Naive thymus-derived CD4-positive, alpha-beta T cell (primary cell): ENCODE measurements around the gene TP53TG5. TPM values are rescaled to one million over a fixed set of nuclear protein-coding genes. Genes with fewer than 3 reads are reported as not detected.

ENCODE experiments used
- ATAC-seq: fragments of 150-1000 bp; cut with Tn5 transposase; 2 replicates; pipeline ENCODE4 v1.10.0; 2021; ENCODE audit warnings: mild to moderate bottlenecking, moderate library complexity
- CTCF ChIA-PET: fragments of 350-600 bp; sonication (Branson Sonifier 250); formaldehyde crosslinking; loops from one replicate; lab custom pipeline; 2021; ENCODE audit warnings: antibody characterized with exemption; lab: Charles Lee
- POLR2A ChIA-PET: fragments of 350-600 bp; sonication (Branson Sonifier 250); formaldehyde crosslinking; loops from one replicate; lab custom pipeline; 2021; ENCODE audit warnings: antibody characterized with exemption, inconsistent platforms; lab: Charles Lee
- DNase-seq, 9 donors: peaks; one replicate each; pipeline versions ENCODE4 v3.0.0 to v3.0.0-alpha.2; 2020 to 2022; ENCODE audit warnings: mixed read lengths in 1 of 9
- H3K27ac ChIP-seq: one replicate; pipeline ENCODE4 v1.7.0; 2013; ENCODE audit warnings: mild to moderate bottlenecking, low read depth, low read length, moderate library complexity
- H3K27me3 ChIP-seq, 2 donors: one replicate each; pipeline ENCODE4 v1.7.0; 2013; ENCODE audit warnings: low read length in 2 of 2, mild to moderate bottlenecking in 2 of 2, moderate library complexity in 2 of 2; ENCODE audit not compliant: control insufficient read depth in 2 of 2, insufficient read depth in 2 of 2
- H3K36me3 ChIP-seq, 3 experiments: 1 replicate in 2 of 3; 2 replicates in 1 of 3; pipeline ENCODE4 v1.7.0; 2013; ENCODE audit warnings: low read length in 3 of 3, mild to moderate bottlenecking in 3 of 3, moderate library complexity in 1 of 3; ENCODE audit not compliant: insufficient read depth in 3 of 3, control insufficient read depth in 2 of 3
- H3K4me1 ChIP-seq, 2 donors: one replicate each; pipeline ENCODE4 v1.7.0; 2013; ENCODE audit warnings: low read length in 2 of 2, mild to moderate bottlenecking in 2 of 2, moderate library complexity in 1 of 2; ENCODE audit not compliant: control insufficient read depth in 2 of 2, insufficient read depth in 2 of 2
- H3K4me3 ChIP-seq: 2 replicates; pipeline ENCODE4 v1.7.0; 2013; ENCODE audit warnings: mild to moderate bottlenecking, low read length
- H3K9me3 ChIP-seq, 3 experiments: 1 replicate in 2 of 3; 2 replicates in 1 of 3; pipeline ENCODE4 v1.7.0; 2013; ENCODE audit warnings: low read length in 3 of 3; ENCODE audit not compliant: control insufficient read depth in 2 of 3
- H3K27ac Mint-ChIP-seq, 9 donors: one replicate each; pipeline ENCODE4 v1.8.0; 2020 to 2022; ENCODE audit warnings: mixed read lengths in 9 of 9, mild to moderate bottlenecking in 8 of 9, moderate library complexity in 5 of 9, inconsistent platforms in 2 of 9
- H3K27me3 Mint-ChIP-seq, 5 donors: one replicate each; pipeline ENCODE4 v1.8.0; 2021 to 2022; ENCODE audit warnings: mixed read lengths in 5 of 5, mild to moderate bottlenecking in 1 of 5
- H3K36me3 Mint-ChIP-seq, 5 donors: one replicate each; pipeline ENCODE4 v1.8.0; 2020 to 2022; ENCODE audit warnings: mixed read lengths in 5 of 5, mild to moderate bottlenecking in 3 of 5, inconsistent platforms in 1 of 5
- H3K4me1 Mint-ChIP-seq, 7 donors: one replicate each; pipeline ENCODE4 v1.8.0; 2020 to 2022; ENCODE audit warnings: mixed read lengths in 7 of 7, mild to moderate bottlenecking in 3 of 7, inconsistent platforms in 1 of 7
- H3K4me3 Mint-ChIP-seq, 10 donors: one replicate each; pipeline ENCODE4 v1.8.0; 2020 to 2022; ENCODE audit warnings: mild to moderate bottlenecking in 10 of 10, mixed read lengths in 10 of 10, moderate library complexity in 6 of 10, inconsistent platforms in 2 of 10
- H3K9me3 Mint-ChIP-seq, 11 donors: one replicate each; pipeline ENCODE4 v1.8.0; 2020 to 2022; ENCODE audit warnings: mixed read lengths in 11 of 11, mild to moderate bottlenecking in 4 of 11, inconsistent platforms in 1 of 11, moderate library complexity in 1 of 11
- intact Hi-C, 2 donors: fragments of 100-400 bp; cut with micrococcal nuclease; formaldehyde crosslinking; loops; one replicate each; pipeline ENCODE4 v1.15.1; 2023
- polyA plus RNA-seq, 2 donors: library from polyadenylated mRNA; unstranded; fragments of 300-500 nt; fragmentation: Illumina TruSeq; gene quantifications; one replicate each; pipeline ENCODE4 v1.2.3, GENCODE V29; 2021
- total RNA-seq, 6 experiments: library from RNA in 5 of 6; stranded (reverse) in 5 of 6; gene quantifications; 1 replicate in 5 of 6; 2 replicates in 1 of 6; pipeline ENCODE4 v1.2.3 and lab custom pipeline; 2021 to 2026

TP53TG5 gene
- total and polyA plus RNA-seq, 7 experiments from 2014 or later = 0.14 to 0.48 (median 0.24) TPM; not detected in 2

DNA sequence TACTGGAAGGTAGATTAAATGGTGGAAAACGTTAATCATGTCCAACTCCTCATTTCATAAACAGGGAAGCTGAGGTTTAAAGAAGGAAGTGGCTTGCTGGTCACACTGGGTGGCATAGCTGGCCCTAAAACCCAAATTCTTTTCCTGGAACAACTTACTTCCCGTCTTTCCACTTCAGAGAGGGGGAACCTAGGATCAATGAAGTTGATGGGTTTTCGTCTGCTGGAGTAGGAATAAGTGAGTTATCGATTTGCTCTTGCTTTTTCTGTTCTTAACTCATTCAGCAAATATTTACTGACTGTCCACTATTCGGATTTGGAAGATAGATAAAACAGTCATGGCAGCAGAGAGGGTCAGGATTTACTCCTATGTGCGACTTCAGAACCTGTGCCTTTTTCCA, 16.3 kb downstream of the TP53TG5 start:
- peaks cover 15 to 54% (median 35%) of the 10 kb centered on the region in 7 donors for H3K4me1 Mint-ChIP-seq
- ATAC-seq = no peak
- H3K36me3 Mint-ChIP-seq = peaks cover 0 to 19% (median 2%) of the 10 kb centered on the region in 5 donors
- Histone ChIP-seq H3K9me3 (no peaks in the 10 kb centered on the region), H3K36me3 (peaks cover 0 to 26% (median 9%) of the 10 kb centered on the region in 3 experiments), H3K4me3 (no peak overlapping the region), H3K4me1 (peaks cover 16 to 18% of the 10 kb centered on the region in 2 donors), H3K27ac (no peak overlapping the region), H3K27me3 (no peaks in the 10 kb centered on the region)
- H3K4me3 Mint-ChIP-seq = no peak overlapping the region
- ChIA-PET CTCF (interaction anchor here (0.7 to 9.2 kb wide), 12 partner anchors 10 to 409 kb away, joined by 3 to 146 read pairs (median 6); partner anchors contain the start of gene PIGT), POLR2A (interaction anchor here (0.6 to 6.1 kb wide), 5 partner anchors 11 to 75 kb away, joined by 5 to 96 read pairs (median 55); partner anchors contain the start of gene PIGT)
- intact Hi-C loops = loop anchor here (1.0 to 10.0 kb wide), 10 partner anchors 42 to 1904 kb away; partner anchors contain the start of genes DNTTIP1 (in 2 of the 2), STK4 (in 2 of the 2), TOMM34 (in 2 of the 2) and WFDC3 (in 2 of the 2)
- peaks cover 0 to 4% (median 0%) of the 10 kb centered on the region in 11 donors for H3K9me3 Mint-ChIP-seq
- no peak for DNase-seq
- peak overlapping the region in 2 of 9 donors; percentile 13 to 14 for H3K27ac Mint-ChIP-seq
- H3K27me3 Mint-ChIP-seq = peaks cover 0 to 2% (median 0%) of the 10 kb centered on the region in 5 donors

GRCh38 chr20:45359406-45360148, 18.5 kb downstream of the TP53TG5 start:
- no peaks in the 10 kb centered on the region for H3K27me3 ChIP-seq
- ATAC-seq = no peak
- intact Hi-C loops = loop anchor here (5.0 to 10.0 kb wide), 4 partner anchors 395 to 1902 kb away; partner anchors contain the start of genes STK4 (in 2 of the 2), TOMM34 (in 2 of the 2), DNTTIP1 (in 1 of the 2) and SRSF6 (in 1 of the 2)
- ChIA-PET POLR2A (interaction anchor here (1.4 to 1.5 kb wide), 2 partner anchors 78 to 93 kb away, joined by 4 to 11 read pairs; no protein-coding TSS in a partner anchor), CTCF (interaction anchor here (0.6 to 9.2 kb wide), 7 partner anchors 14 to 411 kb away, joined by 3 to 146 read pairs (median 4); no protein-coding TSS in a partner anchor)
- H3K9me3 Mint-ChIP-seq = peaks cover 0 to 4% (median 0%) of the 10 kb centered on the region in 11 donors
- H3K9me3 ChIP-seq = no peaks in the 10 kb centered on the region
- peaks cover 5 to 57% (median 17%) of the 10 kb centered on the region in 7 donors for H3K4me1 Mint-ChIP-seq
- H3K36me3 ChIP-seq = peaks cover 0 to 7% (median 0%) of the 10 kb centered on the region in 3 experiments
- H3K4me3 ChIP-seq = no peak overlapping the region
- H3K4me1 ChIP-seq = peaks cover 6 to 7% of the 10 kb centered on the region in 2 donors
- no peak overlapping the region for H3K27ac ChIP-seq
- no peak for DNase-seq
- no peak overlapping the region for H3K27ac Mint-ChIP-seq
- H3K27me3 Mint-ChIP-seq = peaks cover 0 to 2% (median 0%) of the 10 kb centered on the region in 5 donors
- peaks cover 0 to 6% (median 0%) of the 10 kb centered on the region in 5 donors for H3K36me3 Mint-ChIP-seq
- H3K4me3 Mint-ChIP-seq = no peak overlapping the region

DNA sequence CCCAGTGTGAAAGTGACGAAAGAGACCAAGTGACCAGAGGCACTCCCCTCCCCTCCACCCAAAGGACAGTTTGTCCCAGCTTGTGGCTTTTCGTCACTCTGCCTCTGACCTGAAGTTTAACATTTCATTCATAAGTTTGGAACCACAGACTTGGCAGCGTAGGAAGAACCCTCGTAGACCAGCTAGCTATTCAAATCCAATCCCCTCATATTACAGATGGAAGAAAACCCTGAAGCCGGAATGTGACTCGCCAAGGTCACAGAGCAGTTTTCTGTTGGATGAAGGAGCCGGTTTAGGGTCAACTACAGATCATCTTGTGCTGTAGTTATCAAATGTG, 19.1 kb downstream of the TP53TG5 start:
- Mint-ChIP-seq H3K4me3 (no peak overlapping the region), H3K9me3 (peaks cover 0 to 4% (median 0%) of the 10 kb centered on the region in 11 donors), H3K27me3 (peaks cover 0 to 2% (median 0%) of the 10 kb centered on the region in 5 donors), H3K4me1 (peaks cover 3 to 61% (median 13%) of the 10 kb centered on the region in 7 donors), H3K36me3 (peaks cover 0 to 4% (median 0%) of the 10 kb centered on the region in 5 donors), H3K27ac (peak overlapping the region in 2 of 9 donors; percentile 23 to 39)
- ATAC-seq (no peak), DNase-seq (no peak)
- intact Hi-C loops = no loop called here
- CTCF ChIA-PET = interaction anchor here (0.6 to 9.2 kb wide), 7 partner anchors 15 to 494 kb away, joined by 3 to 146 read pairs (median 3); no protein-coding TSS in a partner anchor
- H3K4me3 ChIP-seq = no peak overlapping the region
- no peaks in the 10 kb centered on the region for H3K9me3 ChIP-seq
- H3K27ac ChIP-seq = no peak overlapping the region
- POLR2A ChIA-PET = interaction anchor here (1.5 kb wide), 1 partner anchor 78 kb away, joined by 11 read pairs; no protein-coding TSS in a partner anchor
- H3K27me3 ChIP-seq = no peaks in the 10 kb centered on the region
- H3K36me3 ChIP-seq = peaks cover 0 to 7% (median 0%) of the 10 kb centered on the region in 3 experiments
- H3K4me1 ChIP-seq = peaks cover 3 to 4% of the 10 kb centered on the region in 2 donors

DNA sequence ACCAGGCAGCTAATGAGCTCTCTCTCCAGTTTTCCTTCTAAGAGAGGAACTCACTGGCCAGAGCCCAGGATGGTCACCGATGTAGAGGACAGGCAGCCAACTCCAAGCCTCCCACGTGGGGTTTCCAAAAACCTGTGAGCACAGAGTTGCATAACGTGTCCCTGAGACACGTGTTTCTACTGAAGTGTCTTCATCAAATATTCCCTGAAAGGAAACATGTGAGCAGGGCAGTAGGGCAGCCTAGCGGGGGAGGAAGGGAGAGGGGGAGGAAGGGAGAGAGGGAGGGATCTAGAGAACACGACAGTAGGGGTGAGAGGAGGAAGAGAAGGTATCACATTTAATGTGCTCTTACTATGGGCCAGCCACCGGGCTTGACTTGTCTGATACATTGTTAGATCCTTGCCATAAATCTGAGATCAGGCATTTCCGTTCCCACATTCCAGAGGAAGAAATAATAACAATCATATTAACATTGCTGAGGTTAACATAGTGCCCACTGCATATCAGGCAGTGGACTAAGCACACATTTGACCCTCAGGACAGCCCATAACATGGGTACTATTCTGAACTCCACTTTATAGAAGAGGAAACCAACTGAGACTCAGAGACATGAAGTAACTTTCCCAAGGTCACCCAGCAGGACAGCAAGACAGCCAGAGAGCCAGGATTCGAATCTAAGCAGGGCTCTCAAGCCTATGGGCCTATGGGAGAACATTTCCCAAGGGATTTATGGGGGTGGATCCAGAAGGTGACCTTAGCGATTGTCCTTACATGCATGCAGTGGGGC, 19.6 kb downstream of the TP53TG5 start:
- Mint-ChIP-seq H3K27ac (peak overlapping the region in 1 of 9 donors; percentile 34), H3K4me1 (peaks cover 0 to 62% (median 8%) of the 10 kb centered on the region in 7 donors), H3K9me3 (peaks cover 0 to 4% (median 0%) of the 10 kb centered on the region in 11 donors), H3K27me3 (peaks cover 0 to 2% (median 0%) of the 10 kb centered on the region in 5 donors), H3K36me3 (no peaks in the 10 kb centered on the region), H3K4me3 (no peak overlapping the region)
- intact Hi-C loops = no loop called here
- H3K4me3 ChIP-seq = no peak overlapping the region
- H3K36me3 ChIP-seq = peaks cover 0 to 5% (median 0%) of the 10 kb centered on the region in 3 experiments
- DNase-seq (no peak), ATAC-seq (no peak)
- POLR2A ChIA-PET = interaction anchor here (1.5 kb wide), 1 partner anchor 79 kb away, joined by 11 read pairs; no protein-coding TSS in a partner anchor
- CTCF ChIA-PET = interaction anchor here (0.6 to 9.2 kb wide), 5 partner anchors 15 to 495 kb away, joined by 3 to 146 read pairs (median 3); no protein-coding TSS in a partner anchor
- H3K27ac ChIP-seq = no peak overlapping the region
- no peaks in the 10 kb centered on the region for H3K27me3 ChIP-seq
- H3K4me1 ChIP-seq = no peaks in the 10 kb centered on the region
- H3K9me3 ChIP-seq = no peaks in the 10 kb centered on the region

- CTCF ChIA-PET = interaction anchor here (1.0 to 1.7 kb wide), 2 partner anchors 18 to 95 kb away, joined by 3 to 4 read pairs; no protein-coding TSS in a partner anchor
- Histone ChIP-seq H3K27me3 (no peaks in the 10 kb centered on the region), H3K4me3 (no peak overlapping the region), H3K36me3 (no peaks in the 10 kb centered on the region), H3K27ac (no peak overlapping the region), H3K9me3 (no peaks in the 10 kb centered on the region), H3K4me1 (no peaks in the 10 kb centered on the region)
- Mint-ChIP-seq H3K4me3 (peak overlapping the region in 1 of 10 donors; percentile 82), H3K4me1 (peaks cover 0 to 57% (median 0%) of the 10 kb centered on the region in 7 donors), H3K27me3 (no peaks in the 10 kb centered on the region), H3K36me3 (no peaks in the 10 kb centered on the region), H3K9me3 (no peaks in the 10 kb centered on the region), H3K27ac (peak overlapping the region in 1 of 9 donors; percentile 92)
- POLR2A ChIA-PET = no interaction called here
- no peak for DNase-seq
- intact Hi-C loops = no loop called here
- no peak for ATAC-seq
Measured at GRCh38 chr20:45355209-45356084, 22.7 kb downstream of the TP53TG5 start.
